ENCODE results near the gene RNF39. TPM values are rescaled to one million over a fixed set of nuclear protein-coding genes. Genes with fewer than 3 reads are reported as not detected.
A peak's percentile ranks its signal among the peaks of the same experiment; 100 is the strongest.

The RNF39 gene
- total RNA-seq, 4 donors from 2014 or later = 0.80 TPM; not detected in 3

DNA sequence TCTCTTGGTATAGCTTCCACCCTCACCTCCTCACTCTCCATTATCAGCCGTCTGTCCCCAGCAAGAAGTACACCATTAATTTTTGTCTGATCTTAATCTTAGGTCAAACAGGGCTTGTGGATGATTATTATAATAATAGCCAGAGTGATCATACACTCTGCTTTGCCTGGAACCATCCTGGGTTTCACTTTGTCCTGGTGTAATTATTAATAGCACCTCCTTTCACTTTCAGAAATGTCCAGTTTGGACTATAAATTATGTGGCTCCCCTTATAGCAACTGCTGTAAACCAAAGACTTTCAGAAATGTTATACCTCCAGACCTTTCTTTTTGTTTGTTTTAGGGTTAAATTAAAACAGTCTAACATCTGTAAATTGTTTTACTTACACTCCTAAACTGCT is 38.3 kb upstream of the RNF39 start:
- Histone ChIP-seq H3K27ac (peak overlapping the region in 3 of 4 donors; percentile 47 to 75 (median 72)), H3K4me3 (no peak overlapping the region), H3K27me3 (no peaks in the 10 kb centered on the region), H3K9me3 (no peaks in the 10 kb centered on the region), H3K4me1 (no peaks in the 10 kb centered on the region), H3K36me3 (no peaks in the 10 kb centered on the region)
- TF ChIP-seq, protein P1, sequence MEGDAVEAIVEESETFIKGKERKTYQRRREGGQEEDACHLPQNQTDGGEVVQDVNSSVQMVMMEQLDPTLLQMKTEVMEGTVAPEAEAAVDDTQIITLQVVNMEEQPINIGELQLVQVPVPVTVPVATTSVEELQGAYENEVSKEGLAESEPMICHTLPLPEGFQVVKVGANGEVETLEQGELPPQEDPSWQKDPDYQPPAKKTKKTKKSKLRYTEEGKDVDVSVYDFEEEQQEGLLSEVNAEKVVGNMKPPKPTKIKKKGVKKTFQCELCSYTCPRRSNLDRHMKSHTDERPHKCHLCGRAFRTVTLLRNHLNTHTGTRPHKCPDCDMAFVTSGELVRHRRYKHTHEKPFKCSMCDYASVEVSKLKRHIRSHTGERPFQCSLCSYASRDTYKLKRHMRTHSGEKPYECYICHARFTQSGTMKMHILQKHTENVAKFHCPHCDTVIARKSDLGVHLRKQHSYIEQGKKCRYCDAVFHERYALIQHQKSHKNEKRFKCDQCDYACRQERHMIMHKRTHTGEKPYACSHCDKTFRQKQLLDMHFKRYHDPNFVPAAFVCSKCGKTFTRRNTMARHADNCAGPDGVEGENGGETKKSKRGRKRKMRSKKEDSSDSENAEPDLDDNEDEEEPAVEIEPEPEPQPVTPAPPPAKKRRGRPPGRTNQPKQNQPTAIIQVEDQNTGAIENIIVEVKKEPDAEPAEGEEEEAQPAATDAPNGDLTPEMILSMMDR (IDR thresholded peaks at IDR 0.05) = no peak
- no peak for TF ChIP-seq POLR2A (IDR thresholded peaks at IDR 0.05)
- no peak for DNase-seq

DNA sequence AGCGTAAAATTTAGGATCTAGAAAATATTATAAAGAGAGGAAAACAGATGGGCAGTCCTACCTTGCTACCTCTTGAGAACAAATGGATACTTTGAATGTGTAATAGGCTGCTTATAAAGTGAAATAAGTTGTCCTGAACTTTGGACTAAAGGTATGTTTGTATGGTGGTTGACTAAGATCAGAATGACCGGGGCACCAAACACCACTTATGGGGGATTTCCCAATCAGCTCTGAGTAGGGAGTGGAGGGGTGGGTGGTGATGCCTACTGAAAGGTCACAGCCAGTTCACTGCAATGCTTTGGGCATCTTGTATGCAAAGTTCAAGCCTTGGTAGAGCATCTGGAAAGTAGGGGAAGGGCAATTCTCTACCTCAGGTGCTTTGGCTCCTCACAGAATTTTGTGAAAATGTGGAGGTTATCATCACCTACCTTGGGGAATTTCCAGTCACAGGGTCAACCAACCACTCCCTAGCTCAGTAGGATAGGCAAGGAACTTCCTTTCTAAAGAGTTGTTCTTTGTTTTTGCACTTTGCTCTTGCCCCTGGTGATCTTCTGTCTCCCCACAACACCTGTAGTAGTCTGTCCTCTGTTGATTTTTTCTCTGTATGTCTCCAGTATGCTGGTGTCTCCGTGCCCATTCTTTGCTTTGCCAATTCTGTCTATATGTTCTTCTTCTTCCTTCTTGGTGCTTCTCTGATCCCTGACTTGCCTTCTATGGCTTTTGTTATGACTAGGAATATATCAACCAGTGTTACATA is 37.6 kb upstream of the RNF39 start, which contains the start of gene TRIM31:
TSS of gene TRIM31 (minus strand) at position 88 of the 757 bp plus-strand sequence. CDS start 285 bp downstream, outside the sequence.
- H3K9me3 ChIP-seq = no peaks in the 10 kb centered on the region
- peak in 1 of 3 donors; percentile 68 for DNase-seq
- H3K4me3 ChIP-seq = peak within 1 kb of the TSS in 2 of 4 donors; percentile 39 to 46
- H3K4me1 ChIP-seq = no peaks in the 10 kb centered on the region
- no peaks in the 10 kb centered on the region for H3K36me3 ChIP-seq
- TF ChIP-seq, protein P1 (IDR thresholded peaks at IDR 0.05) = no peak
- peak; percentile 54 to 61 for TF ChIP-seq POLR2A (IDR thresholded peaks at IDR 0.05)
- peak within 1 kb of the TSS in 3 of 4 donors; percentile 47 to 75 (median 72) for H3K27ac ChIP-seq
- no peaks in the 10 kb centered on the region for H3K27me3 ChIP-seq

DNA sequence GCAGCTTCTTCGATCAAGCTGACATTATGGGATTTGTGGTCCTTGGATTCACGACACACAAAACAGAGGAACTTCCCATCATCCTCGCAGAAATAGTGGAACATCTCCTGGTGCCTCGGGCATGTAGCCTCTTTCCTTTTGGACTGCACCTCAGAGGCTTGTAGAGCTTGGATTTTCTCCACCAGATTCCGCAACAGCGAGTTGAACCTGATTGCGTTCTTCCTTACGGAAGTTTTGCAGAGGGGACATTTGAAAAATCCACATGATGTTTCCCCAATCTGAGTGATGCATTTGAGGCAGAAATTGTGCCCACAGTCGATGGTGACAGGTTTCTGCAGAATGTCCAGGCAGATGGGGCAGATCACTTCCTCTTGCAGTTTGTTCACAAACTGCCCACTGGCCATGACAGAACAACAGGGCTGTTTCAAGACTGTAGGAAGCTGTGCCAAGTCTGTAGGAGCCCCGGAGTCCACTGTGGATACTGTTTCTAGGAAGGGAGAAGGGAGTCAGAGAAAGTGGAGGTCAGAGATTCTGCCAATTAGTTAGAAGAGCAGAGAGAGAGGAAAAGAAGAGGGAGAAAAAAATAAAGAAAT is 36.9 kb upstream of the RNF39 start:
- peak overlapping the region in 2 of 4 donors; percentile 39 to 46 for H3K4me3 ChIP-seq
- no peaks in the 10 kb centered on the region for H3K27me3 ChIP-seq
- H3K36me3 ChIP-seq = no peaks in the 10 kb centered on the region
- no peaks in the 10 kb centered on the region for H3K4me1 ChIP-seq
- no peak for DNase-seq
- TF ChIP-seq, protein P1 (IDR thresholded peaks at IDR 0.05) = no peak
- no peak for TF ChIP-seq POLR2A (IDR thresholded peaks at IDR 0.05)
- no peaks in the 10 kb centered on the region for H3K9me3 ChIP-seq
- peak overlapping the region in 3 of 4 donors; percentile 28 to 72 (median 56) for H3K27ac ChIP-seq

DNA sequence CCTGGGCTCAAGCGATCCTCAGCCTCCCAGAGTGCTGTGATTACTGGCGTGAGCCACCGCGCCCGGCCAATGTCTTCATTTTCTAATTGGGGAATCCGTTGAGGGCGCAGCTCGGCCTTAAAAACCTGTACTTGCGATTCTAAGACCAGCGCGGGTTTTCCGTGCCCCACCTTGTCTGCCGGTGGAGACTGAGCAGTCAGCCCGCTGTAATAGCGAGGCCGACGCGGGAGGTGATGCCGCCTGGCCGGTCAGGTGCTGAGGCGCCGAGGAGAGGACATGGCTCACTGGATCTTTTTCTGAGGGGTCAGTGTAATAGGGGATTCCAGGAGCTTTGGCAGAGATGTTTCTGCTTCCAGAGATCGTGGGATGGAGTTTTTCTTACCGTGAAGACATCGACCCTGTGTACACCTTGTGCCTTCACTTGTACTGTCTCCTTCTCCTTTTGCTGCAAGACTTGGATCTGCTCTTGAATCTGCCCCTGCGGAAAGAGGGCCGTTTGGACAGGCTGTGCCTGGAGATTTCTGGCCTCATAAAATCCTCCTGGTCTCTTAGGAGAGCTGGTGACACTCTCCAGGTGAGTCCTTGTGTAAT is 35.8 kb upstream of the RNF39 start:
- H3K9me3 ChIP-seq = no peaks in the 10 kb centered on the region
- H3K4me1 ChIP-seq = no peaks in the 10 kb centered on the region
- H3K36me3 ChIP-seq = no peaks in the 10 kb centered on the region
- H3K27ac ChIP-seq = peak overlapping the region in 2 of 4 donors; percentile 32 to 72
- DNase-seq = no peak
- peak overlapping the region in 3 of 4 donors; percentile 21 to 46 (median 39) for H3K4me3 ChIP-seq
- no peaks in the 10 kb centered on the region for H3K27me3 ChIP-seq
- TF ChIP-seq, protein P1 (IDR thresholded peaks at IDR 0.05) = no peak
- TF ChIP-seq POLR2A (IDR thresholded peaks at IDR 0.05) = no peak

DNA sequence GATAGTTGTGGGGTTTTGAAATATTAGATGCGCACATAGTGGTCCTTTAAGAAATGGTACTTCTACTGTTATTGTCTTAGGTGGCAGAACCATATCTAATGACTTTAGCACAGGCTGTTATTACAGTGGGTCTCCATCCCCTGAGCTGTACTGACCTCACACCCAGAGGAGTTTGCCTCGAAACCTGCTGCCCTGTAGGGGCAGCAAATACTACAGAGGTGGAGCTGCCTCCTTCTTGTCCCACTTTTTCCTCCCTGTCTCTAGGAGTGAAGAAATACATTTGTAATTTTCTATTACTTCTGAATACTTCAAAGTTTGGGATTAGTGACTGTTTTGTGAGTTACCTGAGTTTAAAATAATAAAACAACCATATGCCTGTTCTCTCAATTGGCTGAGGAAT is 29.1 kb upstream of the RNF39 start:
- no peaks in the 10 kb centered on the region for H3K36me3 ChIP-seq
- peaks cover 0 to 30% (median 14%) of the 10 kb centered on the region in 4 donors for H3K4me1 ChIP-seq
- no peaks in the 10 kb centered on the region for H3K9me3 ChIP-seq
- H3K4me3 ChIP-seq = no peak overlapping the region
- no peak overlapping the region for H3K27ac ChIP-seq
- H3K27me3 ChIP-seq = no peaks in the 10 kb centered on the region
- DNase-seq = no peak
- TF ChIP-seq, protein P1 (IDR thresholded peaks at IDR 0.05) = no peak
- no peak for TF ChIP-seq POLR2A (IDR thresholded peaks at IDR 0.05)
